Endodermal cell (in vitro differentiated cells): Measurements from ENCODE around the gene CORO1C. TPM values are rescaled to one million over a fixed set of nuclear protein-coding genes. Genes with fewer than 3 reads are reported as not detected.
A peak's percentile ranks its signal among the peaks of the same experiment; 100 is the strongest.

Source experiments
- DNase-seq: peaks from one replicate; pipeline ENCODE4 v3.0.0-alpha.2; 2017
- H3K27ac ChIP-seq: 2 replicates; pipeline ENCODE4 v1.5.1; 2013; ENCODE audit warnings: mild to moderate bottlenecking, low read depth, low read length, moderate library complexity
- H3K27me3 ChIP-seq: 2 replicates; pipeline ENCODE4 v1.6.1; 2013; ENCODE audit warnings: mild to moderate bottlenecking, low read length, moderate library complexity; ENCODE audit not compliant: insufficient read depth, control insufficient read depth, poor library complexity, severe bottlenecking
- H3K36me3 ChIP-seq: 2 replicates; pipeline ENCODE4 v1.7.0; 2013; ENCODE audit warnings: mild to moderate bottlenecking, low read length, moderate library complexity; ENCODE audit not compliant: control insufficient read depth, insufficient read depth
- H3K4me1 ChIP-seq: one replicate; pipeline ENCODE4 v1.7.0; 2013; ENCODE audit warnings: low read length; ENCODE audit not compliant: control insufficient read depth, insufficient read depth
- H3K4me3 ChIP-seq: 2 replicates; pipeline ENCODE4 v1.5.1; 2013; ENCODE audit warnings: mild to moderate bottlenecking, low read length, moderate library complexity
- H3K9ac ChIP-seq: 2 replicates; pipeline ENCODE4 v1.6.1; 2013; ENCODE audit warnings: mild to moderate bottlenecking, low read length, moderate library complexity; ENCODE audit not compliant: poor library complexity, severe bottlenecking; ENCODE audit errors: extremely low read depth
- H3K9me3 ChIP-seq: 2 replicates; pipeline ENCODE4 v1.6.1; 2013; ENCODE audit warnings: mild to moderate bottlenecking, low read length, moderate library complexity; ENCODE audit not compliant: control insufficient read depth
- H3K27ac Mint-ChIP-seq: 2 replicates; pipeline ENCODE4 v1.8.0; 2020; ENCODE audit warnings: mixed read lengths
- H3K27me3 Mint-ChIP-seq: 2 replicates; pipeline ENCODE4 v1.8.0; 2021; ENCODE audit warnings: mild to moderate bottlenecking, mixed read lengths; ENCODE audit not compliant: insufficient read depth
- H3K36me3 Mint-ChIP-seq: 2 replicates; pipeline ENCODE4 v1.8.0; 2020; ENCODE audit warnings: low read depth, mixed read lengths
- H3K4me1 Mint-ChIP-seq: 2 replicates; pipeline ENCODE4 v1.8.0; 2020; ENCODE audit warnings: mixed read lengths
- H3K4me3 Mint-ChIP-seq: 2 replicates; pipeline ENCODE4 v1.8.0; 2020; ENCODE audit warnings: mild to moderate bottlenecking, moderate library complexity, mixed read lengths
- H3K9me3 Mint-ChIP-seq: 2 replicates; pipeline ENCODE4 v1.8.0; 2020; ENCODE audit warnings: mild to moderate bottlenecking, mixed read lengths
- CTCF ChIP-seq: fragments of 200-600 bp; sonication (generic); conservative IDR thresholded peaks from 2 replicates; pipeline ENCODE4 v1.5.0; 2021; ENCODE audit warnings: antibody characterized with exemption, mild to moderate bottlenecking
- WGBS, 2 experiments: methylation state at CpG; one replicate each; pipeline versions ENCODE4 v1.1.5 to v1.1.7; 2013; ENCODE audit warnings: missing lambda C conversion rate in 2 of 2, mixed read lengths in 1 of 2; ENCODE audit not compliant: insufficient coverage in 1 of 2, insufficient read length in 1 of 2; 5-methylcytosine and 5-hydroxymethylcytosine counted together
- total RNA-seq, 2 donors: library from RNA; stranded (reverse); fragmentation: NEBNext Ultra II Directional in 1 of 2; extraction: Animal tissue kit (Norgen Biotek cat#: 25700) in 1 of 2; gene quantifications; 2 replicates in 1 of 2; 3 replicates in 1 of 2; pipeline ENCODE4 v1.2.1, GENCODE V29; 2021

Gene CORO1C
- total RNA-seq, 2 donors from 2014 or later: 122 to 125 TPM

- no peaks in the 10 kb centered on the region for H3K36me3 ChIP-seq
- 94 to 97% methylated on average over 8 to 11 of the region's 11 CpGs for WGBS, 2 experiments
- Mint-ChIP-seq H3K4me1 (no peaks in the 10 kb centered on the region), H3K9me3 (no peaks in the 10 kb centered on the region), H3K27me3 (peaks cover 2% of the 10 kb centered on the region), H3K36me3 (no peaks in the 10 kb centered on the region), H3K27ac (no peak overlapping the region), H3K4me3 (no peak overlapping the region)
- no peaks in the 10 kb centered on the region for H3K27me3 ChIP-seq
- H3K9ac ChIP-seq: no peak overlapping the region
- no peaks in the 10 kb centered on the region for H3K4me1 ChIP-seq
- DNase-seq: no peak
- H3K27ac ChIP-seq: no peak overlapping the region
- H3K9me3 ChIP-seq: no peaks in the 10 kb centered on the region
- no peak for TF ChIP-seq CTCF
- no peak overlapping the region for H3K4me3 ChIP-seq
Measured at GRCh38 chr12:108598553-108599250, 132.6 kb downstream of the CORO1C start.

- Mint-ChIP-seq H3K4me1 (no peaks in the 10 kb centered on the region), H3K4me3 (no peak within 1 kb of the TSS), H3K9me3 (no peaks in the 10 kb centered on the region), H3K27me3 (peaks cover 2% of the 10 kb centered on the region), H3K27ac (peak within 1 kb of the TSS; percentile 7), H3K36me3 (no peaks in the 10 kb centered on the region)
- no peak for TF ChIP-seq CTCF
- H3K9ac ChIP-seq: no peak within 1 kb of the TSS
- no peak within 1 kb of the TSS for H3K4me3 ChIP-seq
- no peak within 1 kb of the TSS for H3K27ac ChIP-seq
- DNase-seq: no peak
- H3K36me3 ChIP-seq: no peaks in the 10 kb centered on the region
- no peaks in the 10 kb centered on the region for H3K27me3 ChIP-seq
- H3K4me1 ChIP-seq: no peaks in the 10 kb centered on the region
- 83 to 84% methylated on average over 3 to 21 of the region's 27 CpGs for WGBS, 2 experiments
- no peaks in the 10 kb centered on the region for H3K9me3 ChIP-seq
Measured at GRCh38 chr12:108597559-108598471, 133.5 kb downstream of the CORO1C start, which contains the start of gene TMEM119. TSS of gene TMEM119 (minus strand) at chr12:108598084. CDS start at chr12:108592383, 5,701 bp downstream.

- TF ChIP-seq CTCF: no peak
- H3K4me1 ChIP-seq: no peaks in the 10 kb centered on the region
- H3K27ac ChIP-seq: no peak overlapping the region
- Mint-ChIP-seq H3K4me3 (no peak overlapping the region), H3K36me3 (no peaks in the 10 kb centered on the region), H3K4me1 (no peaks in the 10 kb centered on the region), H3K27ac (peak overlapping the region; percentile 7), H3K27me3 (peaks cover 2% of the 10 kb centered on the region), H3K9me3 (no peaks in the 10 kb centered on the region)
- DNase-seq: no peak
- no peak overlapping the region for H3K9ac ChIP-seq
- WGBS, 2 experiments: 70 to 76% methylated on average over 5 to 9 of the region's 10 CpGs
- H3K36me3 ChIP-seq: no peaks in the 10 kb centered on the region
- H3K4me3 ChIP-seq: no peak overlapping the region
- H3K9me3 ChIP-seq: no peaks in the 10 kb centered on the region
- no peaks in the 10 kb centered on the region for H3K27me3 ChIP-seq
Measured at GRCh38 chr12:108596854-108597558, 134.3 kb downstream of the CORO1C start.
